WERI-Rb-1 (cell line): ENCODE data around the gene RIMBP2.

Source experiments
- DNase-seq: peaks from one replicate; pipeline ENCODE4 v3.0.0-alpha.2; 2020
- H3K27ac ChIP-seq: fragments of 250-450 bp; sonication (Bioruptor Pico); 2 replicates; pipeline ENCODE4 v1.5.1; 2020; ENCODE audit warnings: mild to moderate bottlenecking, moderate library complexity
- H3K27me3 ChIP-seq: fragments of 250-450 bp; sonication (Bioruptor Pico); 2 replicates; pipeline ENCODE4 v1.5.1; 2021; ENCODE audit warnings: mild to moderate bottlenecking, low read depth, moderate library complexity; ENCODE audit not compliant: insufficient read depth, severe bottlenecking
- H3K36me3 ChIP-seq: fragments of 250-450 bp; sonication (Bioruptor Pico); 2 replicates; pipeline ENCODE4 v1.5.1; 2020; ENCODE audit warnings: mild to moderate bottlenecking, moderate library complexity
- H3K4me3 ChIP-seq: 2 replicates; pipeline ENCODE4 v1.5.1; 2011; ENCODE audit warnings: low read depth, mild to moderate bottlenecking, control low read depth, low read length
- H3K9me3 ChIP-seq: fragments of 250-450 bp; sonication (Bioruptor Pico); 2 replicates; pipeline ENCODE4 v1.5.1; 2021; ENCODE audit warnings: mild to moderate bottlenecking, moderate library complexity; ENCODE audit not compliant: severe bottlenecking
- TF ChIP-seq, protein P1 (sequence below): IDR thresholded peaks from 2 replicates; pipeline ENCODE4 v1.5.1; 2011; ENCODE audit warnings: low read depth, mild to moderate bottlenecking, control low read depth, inconsistent platforms, low read length

The RIMBP2 gene

GRCh38 chr12:130396667-130397066 lies 319.4 kb downstream of the RIMBP2 start:
- no peaks in the 10 kb centered on the region for H3K27me3 ChIP-seq
- no peak overlapping the region for H3K27ac ChIP-seq
- no peaks in the 10 kb centered on the region for H3K36me3 ChIP-seq
- no peak for DNase-seq
- no peaks in the 10 kb centered on the region for H3K9me3 ChIP-seq
- no peak overlapping the region for H3K4me3 ChIP-seq
- TF ChIP-seq, protein P1, sequence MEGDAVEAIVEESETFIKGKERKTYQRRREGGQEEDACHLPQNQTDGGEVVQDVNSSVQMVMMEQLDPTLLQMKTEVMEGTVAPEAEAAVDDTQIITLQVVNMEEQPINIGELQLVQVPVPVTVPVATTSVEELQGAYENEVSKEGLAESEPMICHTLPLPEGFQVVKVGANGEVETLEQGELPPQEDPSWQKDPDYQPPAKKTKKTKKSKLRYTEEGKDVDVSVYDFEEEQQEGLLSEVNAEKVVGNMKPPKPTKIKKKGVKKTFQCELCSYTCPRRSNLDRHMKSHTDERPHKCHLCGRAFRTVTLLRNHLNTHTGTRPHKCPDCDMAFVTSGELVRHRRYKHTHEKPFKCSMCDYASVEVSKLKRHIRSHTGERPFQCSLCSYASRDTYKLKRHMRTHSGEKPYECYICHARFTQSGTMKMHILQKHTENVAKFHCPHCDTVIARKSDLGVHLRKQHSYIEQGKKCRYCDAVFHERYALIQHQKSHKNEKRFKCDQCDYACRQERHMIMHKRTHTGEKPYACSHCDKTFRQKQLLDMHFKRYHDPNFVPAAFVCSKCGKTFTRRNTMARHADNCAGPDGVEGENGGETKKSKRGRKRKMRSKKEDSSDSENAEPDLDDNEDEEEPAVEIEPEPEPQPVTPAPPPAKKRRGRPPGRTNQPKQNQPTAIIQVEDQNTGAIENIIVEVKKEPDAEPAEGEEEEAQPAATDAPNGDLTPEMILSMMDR = no peak

GRCh38 chr12:130394906-130395305 lies 321.2 kb downstream of the RIMBP2 start:
- TF ChIP-seq, protein P1 = no peak
- Histone ChIP-seq H3K27me3 (no peaks in the 10 kb centered on the region), H3K27ac (no peak overlapping the region), H3K4me3 (no peak overlapping the region), H3K36me3 (no peaks in the 10 kb centered on the region), H3K9me3 (no peaks in the 10 kb centered on the region)
- no peak for DNase-seq

- DNase-seq = no peak
- no peaks in the 10 kb centered on the region for H3K27me3 ChIP-seq
- no peak overlapping the region for H3K4me3 ChIP-seq
- no peaks in the 10 kb centered on the region for H3K36me3 ChIP-seq
- no peak overlapping the region for H3K27ac ChIP-seq
- no peaks in the 10 kb centered on the region for H3K9me3 ChIP-seq
- TF ChIP-seq, protein P1 = no peak
Observed at GRCh38 chr12:130391186-130391585, 324.9 kb downstream of the RIMBP2 start.

DNA sequence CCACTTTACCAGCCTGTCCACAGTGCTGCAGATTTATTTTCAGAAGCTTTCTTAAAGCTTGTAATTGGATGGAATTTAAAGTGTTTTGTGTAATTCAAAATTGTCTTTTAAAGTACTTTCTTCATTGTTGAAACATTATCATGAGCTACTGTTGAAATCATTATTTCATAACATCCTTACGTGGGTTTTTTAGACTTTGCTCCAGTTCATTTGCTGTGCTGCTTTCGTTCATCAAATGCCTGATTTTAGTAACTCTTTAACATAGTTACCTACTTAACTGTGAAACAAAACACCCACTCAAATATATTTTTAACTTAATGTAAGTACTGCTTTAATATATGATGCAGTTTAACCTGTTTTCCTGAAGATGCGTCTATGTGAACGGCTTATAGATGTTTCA lies 330.9 kb downstream of the RIMBP2 start:
- Histone ChIP-seq H3K4me3 (no peak overlapping the region), H3K9me3 (no peaks in the 10 kb centered on the region), H3K27ac (no peak overlapping the region), H3K36me3 (no peaks in the 10 kb centered on the region), H3K27me3 (no peaks in the 10 kb centered on the region)
- TF ChIP-seq, protein P1 = no peak
- no peak for DNase-seq

DNA sequence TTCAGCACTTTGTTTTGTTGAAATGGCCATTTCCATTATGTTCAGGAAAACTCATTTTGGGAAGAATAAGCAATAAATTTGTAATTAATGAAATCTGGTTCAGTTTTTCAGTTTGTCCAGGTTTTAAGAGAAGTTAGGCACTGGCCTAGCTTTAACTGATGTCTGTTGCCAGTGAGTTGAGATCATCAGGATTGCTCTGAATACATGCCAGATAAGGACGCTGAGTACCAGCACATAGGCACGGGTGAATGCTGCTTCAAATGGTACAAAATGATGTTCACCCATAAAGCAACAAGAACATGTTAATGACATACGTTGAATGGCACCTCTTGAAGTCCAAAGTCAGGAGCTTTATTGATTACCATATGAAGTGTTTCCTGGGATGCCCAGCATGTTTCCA lies 331.9 kb downstream of the RIMBP2 start:
- Histone ChIP-seq H3K27ac (no peak overlapping the region), H3K36me3 (no peaks in the 10 kb centered on the region), H3K27me3 (no peaks in the 10 kb centered on the region), H3K9me3 (no peaks in the 10 kb centered on the region), H3K4me3 (no peak overlapping the region)
- TF ChIP-seq, protein P1 = no peak
- DNase-seq = no peak

GRCh38 chr12:130382818-130383217 lies 333.3 kb downstream of the RIMBP2 start:
- no peaks in the 10 kb centered on the region for H3K27me3 ChIP-seq
- H3K4me3 ChIP-seq = no peak overlapping the region
- H3K36me3 ChIP-seq = no peaks in the 10 kb centered on the region
- no peaks in the 10 kb centered on the region for H3K9me3 ChIP-seq
- TF ChIP-seq, protein P1 = no peak
- H3K27ac ChIP-seq = no peak overlapping the region
- no peak for DNase-seq
